ENCODE results near the gene MMP23B.
"Not testable (repeated sequence)": the region's sequence is repeated elsewhere in the genome, so short reads cannot be mapped to it uniquely, and the experiment has no call there.

DNA sequence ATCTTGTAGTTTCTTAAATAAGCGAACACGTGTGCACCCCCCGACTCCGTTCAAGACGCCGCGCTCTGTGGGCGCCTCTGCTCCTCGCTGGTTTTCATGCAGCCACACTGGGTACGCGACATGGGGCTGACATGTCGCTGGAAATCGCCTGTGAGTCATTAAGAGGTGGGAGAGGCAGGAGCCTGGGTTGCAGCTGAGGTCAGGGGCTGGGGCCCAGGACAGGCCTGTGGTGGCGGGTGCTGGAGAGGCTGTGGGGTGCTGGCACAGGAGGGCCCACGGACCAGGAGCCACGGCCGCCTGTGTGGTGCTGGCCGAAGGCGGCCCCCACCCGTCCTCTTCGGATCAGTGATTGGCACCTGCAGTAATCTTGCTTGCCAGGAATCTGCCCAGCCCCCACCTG, 42.8 kb downstream of the MMP23B start:
- TF ChIP-seq EZH2 (IDR thresholded peaks at IDR 0.05; ENCODE audit: low read depth, unreplicated experiment); POLR2AphosphoS5 (IDR thresholded peaks at IDR 0.05; ENCODE audit: low read depth); CREB1 (CRISPR knock-in tag; IDR thresholded peaks at IDR 0.05; ENCODE audit: low read depth); STAT1 (IDR thresholded peaks at IDR 0.05; ENCODE audit: unreplicated experiment); EZH2phosphoT487 (IDR thresholded peaks at IDR 0.05; ENCODE audit: unreplicated experiment); JUNB (IDR thresholded peaks at IDR 0.05; ENCODE audit: unreplicated experiment): not testable (repeated sequence)
- TF ChIP-seq, protein P1, sequence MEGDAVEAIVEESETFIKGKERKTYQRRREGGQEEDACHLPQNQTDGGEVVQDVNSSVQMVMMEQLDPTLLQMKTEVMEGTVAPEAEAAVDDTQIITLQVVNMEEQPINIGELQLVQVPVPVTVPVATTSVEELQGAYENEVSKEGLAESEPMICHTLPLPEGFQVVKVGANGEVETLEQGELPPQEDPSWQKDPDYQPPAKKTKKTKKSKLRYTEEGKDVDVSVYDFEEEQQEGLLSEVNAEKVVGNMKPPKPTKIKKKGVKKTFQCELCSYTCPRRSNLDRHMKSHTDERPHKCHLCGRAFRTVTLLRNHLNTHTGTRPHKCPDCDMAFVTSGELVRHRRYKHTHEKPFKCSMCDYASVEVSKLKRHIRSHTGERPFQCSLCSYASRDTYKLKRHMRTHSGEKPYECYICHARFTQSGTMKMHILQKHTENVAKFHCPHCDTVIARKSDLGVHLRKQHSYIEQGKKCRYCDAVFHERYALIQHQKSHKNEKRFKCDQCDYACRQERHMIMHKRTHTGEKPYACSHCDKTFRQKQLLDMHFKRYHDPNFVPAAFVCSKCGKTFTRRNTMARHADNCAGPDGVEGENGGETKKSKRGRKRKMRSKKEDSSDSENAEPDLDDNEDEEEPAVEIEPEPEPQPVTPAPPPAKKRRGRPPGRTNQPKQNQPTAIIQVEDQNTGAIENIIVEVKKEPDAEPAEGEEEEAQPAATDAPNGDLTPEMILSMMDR (conservative IDR thresholded peaks at IDR 0.05; ENCODE audit: low read depth in 2 of 2): not testable (repeated sequence)
- TF ChIP-seq, protein P2, sequence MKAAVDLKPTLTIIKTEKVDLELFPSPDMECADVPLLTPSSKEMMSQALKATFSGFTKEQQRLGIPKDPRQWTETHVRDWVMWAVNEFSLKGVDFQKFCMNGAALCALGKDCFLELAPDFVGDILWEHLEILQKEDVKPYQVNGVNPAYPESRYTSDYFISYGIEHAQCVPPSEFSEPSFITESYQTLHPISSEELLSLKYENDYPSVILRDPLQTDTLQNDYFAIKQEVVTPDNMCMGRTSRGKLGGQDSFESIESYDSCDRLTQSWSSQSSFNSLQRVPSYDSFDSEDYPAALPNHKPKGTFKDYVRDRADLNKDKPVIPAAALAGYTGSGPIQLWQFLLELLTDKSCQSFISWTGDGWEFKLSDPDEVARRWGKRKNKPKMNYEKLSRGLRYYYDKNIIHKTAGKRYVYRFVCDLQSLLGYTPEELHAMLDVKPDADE (IDR thresholded peaks at IDR 0.05): not testable (repeated sequence)
- TF ChIP-seq, protein P3, sequence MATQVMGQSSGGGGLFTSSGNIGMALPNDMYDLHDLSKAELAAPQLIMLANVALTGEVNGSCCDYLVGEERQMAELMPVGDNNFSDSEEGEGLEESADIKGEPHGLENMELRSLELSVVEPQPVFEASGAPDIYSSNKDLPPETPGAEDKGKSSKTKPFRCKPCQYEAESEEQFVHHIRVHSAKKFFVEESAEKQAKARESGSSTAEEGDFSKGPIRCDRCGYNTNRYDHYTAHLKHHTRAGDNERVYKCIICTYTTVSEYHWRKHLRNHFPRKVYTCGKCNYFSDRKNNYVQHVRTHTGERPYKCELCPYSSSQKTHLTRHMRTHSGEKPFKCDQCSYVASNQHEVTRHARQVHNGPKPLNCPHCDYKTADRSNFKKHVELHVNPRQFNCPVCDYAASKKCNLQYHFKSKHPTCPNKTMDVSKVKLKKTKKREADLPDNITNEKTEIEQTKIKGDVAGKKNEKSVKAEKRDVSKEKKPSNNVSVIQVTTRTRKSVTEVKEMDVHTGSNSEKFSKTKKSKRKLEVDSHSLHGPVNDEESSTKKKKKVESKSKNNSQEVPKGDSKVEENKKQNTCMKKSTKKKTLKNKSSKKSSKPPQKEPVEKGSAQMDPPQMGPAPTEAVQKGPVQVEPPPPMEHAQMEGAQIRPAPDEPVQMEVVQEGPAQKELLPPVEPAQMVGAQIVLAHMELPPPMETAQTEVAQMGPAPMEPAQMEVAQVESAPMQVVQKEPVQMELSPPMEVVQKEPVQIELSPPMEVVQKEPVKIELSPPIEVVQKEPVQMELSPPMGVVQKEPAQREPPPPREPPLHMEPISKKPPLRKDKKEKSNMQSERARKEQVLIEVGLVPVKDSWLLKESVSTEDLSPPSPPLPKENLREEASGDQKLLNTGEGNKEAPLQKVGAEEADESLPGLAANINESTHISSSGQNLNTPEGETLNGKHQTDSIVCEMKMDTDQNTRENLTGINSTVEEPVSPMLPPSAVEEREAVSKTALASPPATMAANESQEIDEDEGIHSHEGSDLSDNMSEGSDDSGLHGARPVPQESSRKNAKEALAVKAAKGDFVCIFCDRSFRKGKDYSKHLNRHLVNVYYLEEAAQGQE (IDR thresholded peaks at IDR 0.05; ENCODE audit: unreplicated experiment): not testable (repeated sequence)

All from GM23338 (cell line).